B cell (primary cell): ENCODE measurements around the gene DCLK1.

Experiments
- EZH2 ChIP-seq: IDR thresholded peaks from 2 replicates; pipeline ENCODE4 v1.6.1; 2012; ENCODE audit warnings: borderline replicate concordance, low read depth, mild to moderate bottlenecking, moderate library complexity, low read length; ENCODE audit not compliant: insufficient read depth, poor library complexity, severe bottlenecking
- TF ChIP-seq, protein P1 (sequence below): fragments of 200-600 bp; IDR thresholded peaks from one replicate; pipeline ENCODE4 v1.8.0; 2022; ENCODE audit warnings: antibody characterized with exemption, mild to moderate bottlenecking

DNA sequence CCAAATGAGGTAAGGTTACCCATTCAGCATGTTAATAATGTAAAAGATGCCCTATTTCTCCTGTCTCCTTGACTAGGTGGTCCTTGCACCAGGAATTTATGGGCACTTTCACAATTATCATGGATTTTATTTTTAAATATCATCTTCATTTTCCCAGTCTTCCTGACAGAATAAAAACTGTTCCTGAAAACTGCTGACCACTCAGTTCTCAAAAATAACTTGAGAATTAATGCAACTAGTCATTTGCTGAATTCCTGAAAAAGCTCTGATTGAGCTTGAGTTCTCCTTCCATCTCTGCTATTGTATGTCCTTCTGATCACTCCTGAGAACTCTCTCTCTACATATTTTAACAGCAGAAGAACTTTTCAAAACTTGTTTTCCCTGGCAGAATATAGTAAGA, 55.0 kb downstream of the DCLK1 start:
- TF ChIP-seq, protein P1, sequence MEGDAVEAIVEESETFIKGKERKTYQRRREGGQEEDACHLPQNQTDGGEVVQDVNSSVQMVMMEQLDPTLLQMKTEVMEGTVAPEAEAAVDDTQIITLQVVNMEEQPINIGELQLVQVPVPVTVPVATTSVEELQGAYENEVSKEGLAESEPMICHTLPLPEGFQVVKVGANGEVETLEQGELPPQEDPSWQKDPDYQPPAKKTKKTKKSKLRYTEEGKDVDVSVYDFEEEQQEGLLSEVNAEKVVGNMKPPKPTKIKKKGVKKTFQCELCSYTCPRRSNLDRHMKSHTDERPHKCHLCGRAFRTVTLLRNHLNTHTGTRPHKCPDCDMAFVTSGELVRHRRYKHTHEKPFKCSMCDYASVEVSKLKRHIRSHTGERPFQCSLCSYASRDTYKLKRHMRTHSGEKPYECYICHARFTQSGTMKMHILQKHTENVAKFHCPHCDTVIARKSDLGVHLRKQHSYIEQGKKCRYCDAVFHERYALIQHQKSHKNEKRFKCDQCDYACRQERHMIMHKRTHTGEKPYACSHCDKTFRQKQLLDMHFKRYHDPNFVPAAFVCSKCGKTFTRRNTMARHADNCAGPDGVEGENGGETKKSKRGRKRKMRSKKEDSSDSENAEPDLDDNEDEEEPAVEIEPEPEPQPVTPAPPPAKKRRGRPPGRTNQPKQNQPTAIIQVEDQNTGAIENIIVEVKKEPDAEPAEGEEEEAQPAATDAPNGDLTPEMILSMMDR, result no peak
- no peak for TF ChIP-seq EZH2
